HepG2 (cell line): ENCODE measurements around the gene CLDN9. TPM values are rescaled to one million over a fixed set of nuclear protein-coding genes. Genes with fewer than 3 reads are reported as not detected.

ENCODE experiments used
- ATAC-seq: fragments of 200-7000 bp; cut with Tn5 transposase; 3 replicates; pipeline ENCODE4 v1.9.1; 2020; ENCODE audit warnings: mild to moderate bottlenecking, moderate library complexity
- BruUV-seq: library from RNA; stranded (reverse); fragments of 400-500 nt; replicated peaks from 2 replicates; lab custom pipeline; 2021; lab: Mats Ljungman, UMichigan
- CTCF ChIA-PET: fragments of 300-600 bp; formaldehyde crosslinking; extraction: SDS; loops from one replicate; lab custom pipeline; 2021; ENCODE audit warnings: low total read pairs, inconsistent platforms, low intra/inter-chr PET ratio; lab: Yijun Ruan, JAX
- POLR2A ChIA-PET: fragments of 350-600 bp; sonication (Branson Sonifier 250); formaldehyde crosslinking; loops from one replicate; lab custom pipeline; 2020; ENCODE audit warnings: antibody characterized with exemption, inconsistent platforms; lab: Yijun Ruan, JAX
- DNase-seq: peaks from one replicate; pipeline ENCODE4 v3.0.0-alpha.2; 2015; ENCODE audit warnings: low spot score
- FAIRE-seq: peaks from 3 replicates; lab custom pipeline; 2011; peaks lifted over from hg19 to GRCh38; lab: Jason Lieb, UNC
- H2AFZ ChIP-seq: one replicate; pipeline ENCODE4 v1.6.1; 2011; ENCODE audit warnings: low read length, inconsistent platforms
- H3K27ac ChIP-seq: fragments of 300-600 bp; 3 replicates; pipeline ENCODE4 v1.8.0; 2011; ENCODE audit warnings: mixed run types, mild to moderate bottlenecking, mixed read lengths, low read length, inconsistent platforms; ENCODE audit not compliant: insufficient read depth; ENCODE audit errors: extremely low read length
- H3K27me3 ChIP-seq, 2 experiments: fragments of 200-600 bp in 1 of 2; 2 replicates in 1 of 2; 3 replicates in 1 of 2; pipeline versions ENCODE4 v1.6.0 to v1.8.0; 2011; ENCODE audit warnings: low read length in 2 of 2, mild to moderate bottlenecking in 2 of 2, moderate library complexity in 2 of 2, inconsistent platforms in 1 of 2; ENCODE audit not compliant: insufficient read depth in 2 of 2, control insufficient read depth in 1 of 2
- H3K36me3 ChIP-seq, 2 experiments: fragments of 200-600 bp in 1 of 2; replicated peaks in 1 of 2; 2 replicates in 1 of 2; 3 replicates in 1 of 2; pipeline versions ENCODE4 v1.5.1 to v1.8.0; 2011; ENCODE audit warnings: low read length in 2 of 2, inconsistent platforms in 1 of 2; ENCODE audit not compliant: insufficient read depth in 2 of 2, control insufficient read depth in 1 of 2
- H3K4me1 ChIP-seq: 2 replicates; pipeline ENCODE4 v1.5.1; 2012; ENCODE audit warnings: low read length, inconsistent platforms; ENCODE audit not compliant: insufficient read depth
- H3K4me2 ChIP-seq: 2 replicates; pipeline ENCODE4 v1.6.0; 2011; ENCODE audit warnings: low read depth, low read length, inconsistent platforms
- H3K4me3 ChIP-seq, 3 experiments: fragments of 200-600 bp in 1 of 3; sonication (generic), shearing (Covaris generic) in 1 of 3; replicated peaks in 1 of 3; 2 replicates each; pipeline ENCODE4 v1.5.1; 2011 to 2016; ENCODE audit warnings: low read length in 3 of 3, inconsistent platforms in 2 of 3, low read depth in 2 of 3, mild to moderate bottlenecking in 2 of 3, control low read depth in 1 of 3, mixed read lengths in 1 of 3; ENCODE audit not compliant: insufficient read depth in 1 of 3
- H3K79me2 ChIP-seq: one replicate; pipeline ENCODE4 v1.6.1; 2011; ENCODE audit warnings: low read length, inconsistent platforms; ENCODE audit not compliant: insufficient read depth
- H3K9ac ChIP-seq: 2 replicates; pipeline ENCODE4 v1.6.0; 2011; ENCODE audit warnings: mild to moderate bottlenecking, low read depth, low read length, inconsistent platforms; ENCODE audit not compliant: insufficient read depth
- H3K9me3 ChIP-seq: 2 replicates; pipeline ENCODE4 v1.5.1; 2012; ENCODE audit warnings: mild to moderate bottlenecking, low read length
- H4K20me1 ChIP-seq: 2 replicates; pipeline ENCODE4 v1.6.0; 2011; ENCODE audit warnings: inconsistent platforms, mild to moderate bottlenecking, low read length, moderate library complexity; ENCODE audit not compliant: insufficient read depth
- AGO1 ChIP-seq: fragments of 200-400 bp; formaldehyde crosslinking; IDR thresholded peaks from 2 replicates; pipeline ENCODE4 v1.6.1; 2017; ENCODE audit warnings: mild to moderate bottlenecking, low read depth, low read length, moderate library complexity; ENCODE audit not compliant: poor library complexity, severe bottlenecking
- ATF7 ChIP-seq, 2 experiments: fragments of 450-650 bp in 1 of 2; sonication (generic) in 1 of 2; formaldehyde crosslinking in 1 of 2; IDR thresholded peaks; 2 replicates each; pipeline versions ENCODE4 v1.4.0 to v1.6.1; 2016 to 2020; ENCODE audit warnings: antibody characterized with exemption in 1 of 2, mild to moderate bottlenecking in 1 of 2, missing genetic modification reagents in 1 of 2
- FOXJ3 ChIP-seq: sonication (generic); formaldehyde crosslinking; IDR thresholded peaks from 2 replicates; pipeline ENCODE4 v1.4.0; 2020; ENCODE audit warnings: missing genetic modification reagents, mild to moderate bottlenecking, borderline replicate concordance
- NFRKB ChIP-seq: fragments of 450-650 bp; IDR thresholded peaks from 2 replicates; pipeline ENCODE4 v1.6.1; 2017
- REL ChIP-seq: sonication (generic); formaldehyde crosslinking; conservative IDR thresholded peaks from 2 replicates; pipeline ENCODE4 v1.8.0; 2022; ENCODE audit warnings: mild to moderate bottlenecking, missing genetic modification reagents, moderate library complexity
- SRF ChIP-seq: IDR thresholded peaks from 2 replicates; pipeline ENCODE4 v1.6.1; 2011; ENCODE audit warnings: mild to moderate bottlenecking, low read depth, low read length, moderate library complexity
- SRSF9 ChIP-seq: fragments of 200-400 bp; formaldehyde crosslinking; IDR thresholded peaks from 2 replicates; pipeline ENCODE4 v1.6.1; 2018; ENCODE audit warnings: borderline replicate concordance, mild to moderate bottlenecking, low read depth, low read length; ENCODE audit not compliant: insufficient read depth, poor library complexity, severe bottlenecking
- ZBTB7A ChIP-seq: sonication (generic); formaldehyde crosslinking; IDR thresholded peaks from 2 replicates; pipeline ENCODE4 v1.8.0; 2022; ENCODE audit warnings: mild to moderate bottlenecking, missing genetic modification reagents
- ZNF660 ChIP-seq: sonication (generic); formaldehyde crosslinking; IDR thresholded peaks from 2 replicates; pipeline ENCODE4 v1.5.1; 2020; ENCODE audit warnings: mild to moderate bottlenecking, low read depth, missing genetic modification reagents, borderline replicate concordance
- ZSCAN12 ChIP-seq: sonication (generic); formaldehyde crosslinking; IDR thresholded peaks from 2 replicates; pipeline ENCODE4 v1.9.0; 2021; ENCODE audit warnings: mild to moderate bottlenecking, missing genetic modification reagents
- WGBS: methylation state at CpG from one replicate; pipeline ENCODE4 v1.1.6; 2017; ENCODE audit warnings: low lambda C conversion rate; 5-methylcytosine and 5-hydroxymethylcytosine counted together
- in situ Hi-C: cut with HindIII; loops from 2 replicates; pipeline ENCODE4 v1.10.0; 2017; ENCODE audit warnings: low pct_unique_long_range_greater_than_20kb; ENCODE audit not compliant: extremely low pct_ligation_motif_present
- intact Hi-C: fragments of 100-400 bp; cut with micrococcal nuclease; formaldehyde crosslinking; loops from one replicate; pipeline ENCODE4 v1.10.0; 2022; ENCODE audit not compliant: unreplicated experiment
- polyA plus RNA-seq, 8 experiments: library from polyadenylated mRNA; depleted of rRNA in 3 of 8; stranded (reverse) in 7 of 8; unstranded in 1 of 8; fragments of >200 nt; fragmentation: Illumina TruSeq in 4 of 8; extraction: Trizol in 4 of 8; gene quantifications; 2 replicates each; pipeline versions ENCODE4 v1.2.1 to v1.2.3, GENCODE V29; 2011 to 2016; ENCODE audit warnings: low read depth in 4 of 8, missing spikeins in 1 of 8, mixed read lengths in 1 of 8; ENCODE audit not compliant: insufficient read depth in 1 of 8
- total RNA-seq, 5 experiments: library from RNA; depleted of rRNA; stranded (reverse); fragments of >200 nt; fragmentation: Illumina TruSeq; extraction: Trizol; gene quantifications; 2 replicates each; pipeline ENCODE4 v1.2.3, GENCODE V29; 2016; ENCODE audit warnings: low read depth in 1 of 5
- TF ChIP-seq, protein P1 (sequence below): sonication (generic); formaldehyde crosslinking; IDR thresholded peaks from 2 replicates; pipeline ENCODE4 v1.4.0; 2020; ENCODE audit warnings: missing genetic modification reagents
- TF ChIP-seq, protein P2 (sequence below): sonication (generic); formaldehyde crosslinking; IDR thresholded peaks from 2 replicates; pipeline ENCODE4 v1.5.0; 2020; ENCODE audit warnings: missing genetic modification reagents
- TF ChIP-seq, protein P3 (sequence below): sonication (generic); formaldehyde crosslinking; IDR thresholded peaks from 2 replicates; pipeline ENCODE4 v1.5.1; 2020; ENCODE audit warnings: missing genetic modification reagents, mild to moderate bottlenecking, borderline replicate concordance
- TF ChIP-seq, protein P4 (sequence below): sonication (generic); formaldehyde crosslinking; IDR thresholded peaks from 2 replicates; pipeline ENCODE4 v1.9.0; 2022; ENCODE audit warnings: low read depth, missing genetic modification reagents

CLDN9 gene
- total and polyA plus RNA-seq, 2 of the 13 experiments (the other 11 are each of a cell fraction or from before 2014, with no cell fraction given), result 0.15 to 0.26 TPM

DNA sequence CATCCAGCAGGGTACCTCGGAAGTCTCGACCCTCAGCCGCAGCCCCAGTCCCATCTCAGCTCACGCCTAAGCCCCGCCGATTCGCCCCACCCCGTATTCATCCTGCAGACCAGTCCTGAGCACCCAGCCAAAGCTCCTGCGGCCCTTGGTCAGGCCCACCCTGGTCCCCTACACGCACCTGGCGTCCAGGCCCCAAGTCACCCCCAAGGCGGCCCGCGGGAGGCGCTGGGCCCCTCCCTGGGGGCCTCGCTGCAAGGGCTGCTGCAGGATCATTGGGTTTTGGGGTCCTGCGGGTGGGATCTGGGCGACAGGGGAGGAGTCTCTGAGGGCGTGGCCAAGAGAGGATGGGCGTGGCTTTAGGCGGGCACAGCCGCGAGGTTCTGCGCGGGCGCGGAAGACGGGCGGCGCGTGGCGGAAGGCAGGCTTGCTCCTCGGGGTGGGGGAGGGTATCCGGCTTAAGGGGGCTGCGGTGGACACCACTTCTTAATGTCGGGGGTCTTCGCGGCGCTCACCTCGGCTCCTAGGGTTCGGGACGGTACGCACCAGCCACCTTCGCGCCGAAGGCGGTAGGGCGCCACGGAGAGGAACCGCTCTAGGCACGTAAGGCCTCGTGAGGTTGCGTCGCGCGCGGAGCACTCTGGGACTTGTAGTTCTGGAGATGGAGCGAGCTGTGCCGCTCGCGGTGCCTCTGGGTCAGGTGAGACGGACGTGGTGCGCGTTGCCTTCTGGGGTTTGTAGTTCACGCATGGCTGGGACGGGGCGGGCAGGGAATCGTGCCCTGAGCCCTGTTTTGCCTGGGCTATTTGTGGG is 11.2 kb downstream of the CLDN9 start, which contains the start of the genes HCFC1R1 and THOC6:
Gene HCFC1R1, minus strand, starts transcription at position 274 of the 810 bp plus-strand sequence. Its CDS starts 1 bp downstream, at position 273.
Gene THOC6, plus strand, starts transcription at position 367 of the 810 bp plus-strand sequence. Its CDS starts 292 bp downstream, at position 659.
- H4K20me1 ChIP-seq, result peaks cover 31% of the 10 kb centered on the region; the same call in 1 of the 2 replicates
- peak within 1 kb of the TSS; percentile 62 to 93 (median 65) for H3K4me3 ChIP-seq
- in situ Hi-C loops, result no loop called here
- WGBS, result 0% methylated on average over 16 of the region's 69 CpGs
- peak within 1 kb of the TSS; percentile 85 for H3K4me2 ChIP-seq
- H3K9me3 ChIP-seq, result no peaks in the 10 kb centered on the region
- intact Hi-C loops, result loop anchor here (1.0 kb wide), 1 partner anchor 20 kb away; no protein-coding TSS in a partner anchor
- ATAC-seq (peak; percentile 66), DNase-seq (peak; percentile 96), FAIRE-seq (peak; percentile 98)
- H3K9ac ChIP-seq, result peak within 1 kb of the TSS; percentile 99
- POLR2A ChIA-PET, result interaction anchor here (0.9 to 18.8 kb wide), 17 partner anchors 8 to 272 kb away, joined by 3 to 750 read pairs (median 4); partner anchors contain the start of genes CLDN9, IL32, KREMEN2 and PKMYT1
- peaks cover 16 to 17% of the 10 kb centered on the region in 2 experiments; a peak in 4 of 5 replicates for H3K36me3 ChIP-seq
- CTCF ChIA-PET, result no interaction called here
- H2AFZ ChIP-seq, result no peak within 1 kb of the TSS
- peaks cover 5% of the 10 kb centered on the region for H3K79me2 ChIP-seq
- peaks cover 50% of the 10 kb centered on the region for H3K4me1 ChIP-seq
- H3K27me3 ChIP-seq, result peaks cover 0 to 4% of the 10 kb centered on the region in 2 experiments; a peak in 3 of 5 replicates
- H3K27ac ChIP-seq, result peak within 1 kb of the TSS; percentile 93
- TSS peak; percentile 41 for BruUV-seq
- TF ChIP-seq, protein P1, sequence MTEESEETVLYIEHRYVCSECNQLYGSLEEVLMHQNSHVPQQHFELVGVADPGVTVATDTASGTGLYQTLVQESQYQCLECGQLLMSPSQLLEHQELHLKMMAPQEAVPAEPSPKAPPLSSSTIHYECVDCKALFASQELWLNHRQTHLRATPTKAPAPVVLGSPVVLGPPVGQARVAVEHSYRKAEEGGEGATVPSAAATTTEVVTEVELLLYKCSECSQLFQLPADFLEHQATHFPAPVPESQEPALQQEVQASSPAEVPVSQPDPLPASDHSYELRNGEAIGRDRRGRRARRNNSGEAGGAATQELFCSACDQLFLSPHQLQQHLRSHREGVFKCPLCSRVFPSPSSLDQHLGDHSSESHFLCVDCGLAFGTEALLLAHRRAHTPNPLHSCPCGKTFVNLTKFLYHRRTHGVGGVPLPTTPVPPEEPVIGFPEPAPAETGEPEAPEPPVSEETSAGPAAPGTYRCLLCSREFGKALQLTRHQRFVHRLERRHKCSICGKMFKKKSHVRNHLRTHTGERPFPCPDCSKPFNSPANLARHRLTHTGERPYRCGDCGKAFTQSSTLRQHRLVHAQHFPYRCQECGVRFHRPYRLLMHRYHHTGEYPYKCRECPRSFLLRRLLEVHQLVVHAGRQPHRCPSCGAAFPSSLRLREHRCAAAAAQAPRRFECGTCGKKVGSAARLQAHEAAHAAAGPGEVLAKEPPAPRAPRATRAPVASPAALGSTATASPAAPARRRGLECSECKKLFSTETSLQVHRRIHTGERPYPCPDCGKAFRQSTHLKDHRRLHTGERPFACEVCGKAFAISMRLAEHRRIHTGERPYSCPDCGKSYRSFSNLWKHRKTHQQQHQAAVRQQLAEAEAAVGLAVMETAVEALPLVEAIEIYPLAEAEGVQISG, result peak; percentile 98
- no peak for TF ChIP-seq ZSCAN12 (CRISPR knock-in tag)
- TF ChIP-seq ZNF660, result no peak
- no peak for TF ChIP-seq SRSF9
- TF ChIP-seq ATF7 (IDR thresholded peaks at IDR 0.05), result no peak
- TF ChIP-seq ATF7 (CRISPR knock-in tag; IDR thresholded peaks at IDR 0.05), result peak; percentile 67; the same call in 1 of the 2 replicates
- TF ChIP-seq, protein P2, sequence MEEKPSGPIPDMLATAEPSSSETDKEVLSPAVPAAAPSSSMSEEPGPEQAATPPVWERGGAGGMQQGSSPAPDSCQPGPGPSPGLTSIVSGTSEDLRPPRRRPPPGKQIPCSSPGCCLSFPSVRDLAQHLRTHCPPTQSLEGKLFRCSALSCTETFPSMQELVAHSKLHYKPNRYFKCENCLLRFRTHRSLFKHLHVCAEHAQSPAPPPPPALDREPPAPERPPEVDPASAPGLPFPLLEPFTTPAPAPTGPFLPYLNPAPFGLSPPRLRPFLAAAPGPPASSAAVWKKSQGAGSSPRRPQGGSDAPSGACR (CRISPR knock-in tag), result no peak
- TF ChIP-seq AGO1, result peak; percentile 100
- 0 out of 2 replicates have a peak, but pooled peaks have one; percentile 57 for TF ChIP-seq ZBTB7A
- no peak for TF ChIP-seq NFRKB
- TF ChIP-seq FOXJ3 (CRISPR knock-in tag), result no peak
- TF ChIP-seq, protein P3, sequence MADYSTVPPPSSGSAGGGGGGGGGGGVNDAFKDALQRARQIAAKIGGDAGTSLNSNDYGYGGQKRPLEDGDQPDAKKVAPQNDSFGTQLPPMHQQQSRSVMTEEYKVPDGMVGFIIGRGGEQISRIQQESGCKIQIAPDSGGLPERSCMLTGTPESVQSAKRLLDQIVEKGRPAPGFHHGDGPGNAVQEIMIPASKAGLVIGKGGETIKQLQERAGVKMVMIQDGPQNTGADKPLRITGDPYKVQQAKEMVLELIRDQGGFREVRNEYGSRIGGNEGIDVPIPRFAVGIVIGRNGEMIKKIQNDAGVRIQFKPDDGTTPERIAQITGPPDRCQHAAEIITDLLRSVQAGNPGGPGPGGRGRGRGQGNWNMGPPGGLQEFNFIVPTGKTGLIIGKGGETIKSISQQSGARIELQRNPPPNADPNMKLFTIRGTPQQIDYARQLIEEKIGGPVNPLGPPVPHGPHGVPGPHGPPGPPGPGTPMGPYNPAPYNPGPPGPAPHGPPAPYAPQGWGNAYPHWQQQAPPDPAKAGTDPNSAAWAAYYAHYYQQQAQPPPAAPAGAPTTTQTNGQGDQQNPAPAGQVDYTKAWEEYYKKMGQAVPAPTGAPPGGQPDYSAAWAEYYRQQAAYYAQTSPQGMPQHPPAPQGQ, result no peak
- no peak for TF ChIP-seq SRF
- TF ChIP-seq REL (CRISPR knock-in tag), result peak; percentile 51; the same call in 1 of the 2 replicates
- TF ChIP-seq, protein P4, sequence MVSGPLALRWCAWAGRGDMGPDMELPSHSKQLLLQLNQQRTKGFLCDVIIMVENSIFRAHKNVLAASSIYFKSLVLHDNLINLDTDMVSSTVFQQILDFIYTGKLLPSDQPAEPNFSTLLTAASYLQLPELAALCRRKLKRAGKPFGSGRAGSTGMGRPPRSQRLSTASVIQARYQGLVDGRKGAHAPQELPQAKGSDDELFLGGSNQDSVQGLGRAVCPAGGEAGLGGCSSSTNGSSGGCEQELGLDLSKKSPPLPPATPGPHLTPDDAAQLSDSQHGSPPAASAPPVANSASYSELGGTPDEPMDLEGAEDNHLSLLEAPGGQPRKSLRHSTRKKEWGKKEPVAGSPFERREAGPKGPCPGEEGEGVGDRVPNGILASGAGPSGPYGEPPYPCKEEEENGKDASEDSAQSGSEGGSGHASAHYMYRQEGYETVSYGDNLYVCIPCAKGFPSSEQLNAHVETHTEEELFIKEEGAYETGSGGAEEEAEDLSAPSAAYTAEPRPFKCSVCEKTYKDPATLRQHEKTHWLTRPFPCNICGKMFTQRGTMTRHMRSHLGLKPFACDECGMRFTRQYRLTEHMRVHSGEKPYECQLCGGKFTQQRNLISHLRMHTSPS (CRISPR knock-in tag), result no peak; the same call in 1 of the 2 replicates
